Measurements from ENCODE around the gene FBXW2.
A peak's percentile ranks its signal among the peaks of the same experiment; 100 is the strongest.

The FBXW2 gene

DNA sequence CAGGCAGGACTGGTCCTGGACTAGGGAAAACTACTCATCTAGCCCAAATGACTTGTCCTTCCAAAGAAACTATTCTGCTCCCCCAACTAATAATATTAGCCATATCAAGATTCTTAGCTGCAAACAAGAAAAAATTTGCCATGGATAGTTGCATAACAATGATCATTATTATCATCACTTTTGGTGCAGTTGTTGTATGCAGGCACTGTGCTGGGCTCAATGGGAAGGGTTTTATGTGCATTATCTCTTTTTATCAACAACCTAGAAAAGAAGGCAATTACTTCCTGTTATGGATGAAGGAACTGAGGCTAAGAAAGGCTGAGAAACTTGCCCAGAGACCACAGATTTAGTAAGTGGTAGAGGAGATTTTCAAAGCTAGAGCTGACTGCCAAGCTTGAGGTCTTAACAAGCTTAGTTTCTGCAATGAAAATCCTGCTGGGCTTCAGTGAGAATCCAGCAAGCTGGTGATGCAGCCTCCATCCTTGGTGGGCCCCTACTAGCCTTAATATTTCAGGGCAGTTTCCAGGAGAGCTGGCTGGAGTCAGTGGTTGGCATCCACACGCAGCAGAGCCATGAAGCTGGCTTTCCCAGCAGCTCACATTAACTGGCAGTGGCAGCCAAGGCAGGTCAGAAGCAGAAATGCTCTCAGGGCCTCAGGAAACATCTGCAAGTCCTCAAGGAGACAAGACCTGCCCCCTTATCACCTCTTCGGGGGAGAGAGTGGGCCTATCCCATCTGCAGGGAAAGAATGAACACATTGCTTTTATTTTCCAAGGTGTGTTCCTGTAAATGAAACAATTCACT is 58.4 kb downstream of the FBXW2 start:
- in situ Hi-C loops (cut with HindIII; ENCODE audit: low pct_ligation_motif_present, low sequenced_read_pairs) = no loop called here
- H3K27ac ChIP-seq = no peak overlapping the region

DNA sequence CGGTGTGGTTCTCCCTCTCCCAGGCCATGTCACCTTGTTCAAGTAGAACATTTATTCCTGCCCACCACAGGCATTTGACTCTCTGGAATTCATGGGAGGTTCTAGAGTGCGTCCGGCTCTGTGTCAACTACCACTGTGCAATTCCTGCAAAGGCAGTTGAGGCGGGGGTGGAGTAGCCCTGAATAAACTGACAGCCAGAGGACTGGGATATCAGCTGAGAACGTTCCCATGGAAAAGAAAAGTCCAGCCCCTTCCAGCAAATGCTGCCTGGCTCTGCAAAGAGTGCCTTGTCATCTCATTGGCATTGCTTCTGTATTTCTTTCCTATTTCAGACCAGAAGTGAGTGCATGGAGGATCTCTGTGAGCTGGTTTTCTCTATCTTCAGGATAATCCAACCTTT is 60.0 kb downstream of the FBXW2 start:
- TF ChIP-seq, protein P1, sequence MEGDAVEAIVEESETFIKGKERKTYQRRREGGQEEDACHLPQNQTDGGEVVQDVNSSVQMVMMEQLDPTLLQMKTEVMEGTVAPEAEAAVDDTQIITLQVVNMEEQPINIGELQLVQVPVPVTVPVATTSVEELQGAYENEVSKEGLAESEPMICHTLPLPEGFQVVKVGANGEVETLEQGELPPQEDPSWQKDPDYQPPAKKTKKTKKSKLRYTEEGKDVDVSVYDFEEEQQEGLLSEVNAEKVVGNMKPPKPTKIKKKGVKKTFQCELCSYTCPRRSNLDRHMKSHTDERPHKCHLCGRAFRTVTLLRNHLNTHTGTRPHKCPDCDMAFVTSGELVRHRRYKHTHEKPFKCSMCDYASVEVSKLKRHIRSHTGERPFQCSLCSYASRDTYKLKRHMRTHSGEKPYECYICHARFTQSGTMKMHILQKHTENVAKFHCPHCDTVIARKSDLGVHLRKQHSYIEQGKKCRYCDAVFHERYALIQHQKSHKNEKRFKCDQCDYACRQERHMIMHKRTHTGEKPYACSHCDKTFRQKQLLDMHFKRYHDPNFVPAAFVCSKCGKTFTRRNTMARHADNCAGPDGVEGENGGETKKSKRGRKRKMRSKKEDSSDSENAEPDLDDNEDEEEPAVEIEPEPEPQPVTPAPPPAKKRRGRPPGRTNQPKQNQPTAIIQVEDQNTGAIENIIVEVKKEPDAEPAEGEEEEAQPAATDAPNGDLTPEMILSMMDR (IDR thresholded peaks at IDR 0.05; ENCODE audit: low read depth, low read length, missing control alignments) = no peak
- peak; percentile 87 for DNase-seq
- in situ Hi-C loops (cut with HindIII; ENCODE audit: low pct_ligation_motif_present, low sequenced_read_pairs) = no loop called here
- H3K27ac ChIP-seq = no peak overlapping the region
- no peaks in the 10 kb centered on the region for H3K36me3 ChIP-seq (replicated peaks)
- no peak overlapping the region for H3K4me3 ChIP-seq (ENCODE audit: low read depth, low read length)
- H3K27me3 ChIP-seq (replicated peaks) = no peaks in the 10 kb centered on the region

More for the DNA sequence above, 58.4 kb downstream of the FBXW2 start:
- TF ChIP-seq, protein P1 (IDR thresholded peaks at IDR 0.05; ENCODE audit: low read depth, low read length, missing control alignments) = no peak
- H3K4me3 ChIP-seq (ENCODE audit: low read depth, low read length) = no peak overlapping the region
- no peak for DNase-seq
- H3K27me3 ChIP-seq (replicated peaks) = no peaks in the 10 kb centered on the region
- H3K36me3 ChIP-seq (replicated peaks) = no peaks in the 10 kb centered on the region

DNA sequence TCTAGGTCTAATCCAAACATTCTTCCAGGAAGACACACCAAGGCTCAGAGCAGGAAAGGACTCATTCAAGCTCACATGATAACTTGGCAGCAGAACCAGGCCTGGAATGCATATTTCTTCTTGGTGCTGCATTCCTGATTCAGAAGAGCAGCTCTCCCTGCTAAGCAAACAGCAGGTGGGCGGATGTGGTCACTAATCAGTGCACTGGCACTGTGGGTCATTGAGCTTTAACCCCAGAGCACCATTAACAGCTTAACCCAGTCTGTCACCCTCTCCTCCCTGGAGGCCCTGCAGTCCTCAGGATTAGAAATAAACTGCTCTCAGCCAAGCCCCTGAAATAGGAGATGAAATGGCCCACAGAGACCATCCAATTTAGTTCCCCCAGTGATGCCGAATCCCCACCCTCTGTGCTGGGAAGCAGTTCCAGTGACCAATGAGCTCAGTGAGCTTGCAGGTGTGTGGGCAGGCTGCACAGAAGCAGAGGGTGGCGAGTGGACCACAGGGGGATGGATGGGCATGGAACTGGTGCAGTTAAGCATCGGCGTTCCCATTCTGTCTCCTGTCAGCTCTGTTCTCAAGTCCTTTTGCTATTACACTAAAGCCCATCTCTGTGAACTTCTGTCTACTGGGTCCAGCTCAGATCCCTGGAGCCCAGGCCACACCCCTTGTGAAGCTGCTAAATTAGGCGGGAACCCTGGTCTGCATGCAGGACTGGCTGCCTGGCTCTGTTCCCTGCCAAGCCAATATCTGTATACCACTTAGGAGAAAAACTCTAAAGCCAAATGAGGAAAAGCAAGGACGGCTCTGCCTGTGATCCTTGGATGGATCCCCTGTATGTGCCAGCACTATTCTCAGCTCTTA is 62.3 kb downstream of the FBXW2 start:
- no peak overlapping the region for H3K4me3 ChIP-seq (ENCODE audit: low read depth, low read length)
- no peaks in the 10 kb centered on the region for H3K36me3 ChIP-seq (replicated peaks)
- H3K27ac ChIP-seq = no peak overlapping the region
- TF ChIP-seq, protein P1 (IDR thresholded peaks at IDR 0.05; ENCODE audit: low read depth, low read length, missing control alignments) = no peak
- no peaks in the 10 kb centered on the region for H3K27me3 ChIP-seq (replicated peaks)
- DNase-seq = peak; percentile 87
- in situ Hi-C loops (cut with HindIII; ENCODE audit: low pct_ligation_motif_present, low sequenced_read_pairs) = no loop called here

DNA sequence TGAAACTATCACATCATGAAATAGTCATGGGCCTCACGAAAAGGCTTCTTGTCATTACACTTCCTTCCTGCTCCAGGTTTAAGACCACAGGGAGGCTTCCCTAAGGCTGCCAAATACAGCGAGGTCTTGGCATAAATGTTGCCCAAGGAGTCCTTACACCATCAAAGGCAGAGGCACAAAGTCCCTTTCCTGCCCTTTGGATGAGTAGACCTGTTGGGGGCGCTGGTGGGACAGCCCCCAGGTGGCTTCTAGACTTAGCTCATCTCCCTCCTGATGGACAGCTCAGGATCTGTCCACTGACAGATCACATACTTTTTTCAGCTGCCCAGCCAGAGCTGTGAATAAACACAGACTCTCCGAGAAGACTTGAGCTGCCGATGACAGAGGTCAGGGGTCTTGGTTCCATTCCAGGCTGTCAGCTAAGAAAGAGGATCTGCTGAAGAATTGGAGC is 63.4 kb downstream of the FBXW2 start:
- DNase-seq = no peak
- TF ChIP-seq, protein P1 (IDR thresholded peaks at IDR 0.05; ENCODE audit: low read depth, low read length, missing control alignments) = peak; percentile 43
- no peak overlapping the region for H3K27ac ChIP-seq

DNA sequence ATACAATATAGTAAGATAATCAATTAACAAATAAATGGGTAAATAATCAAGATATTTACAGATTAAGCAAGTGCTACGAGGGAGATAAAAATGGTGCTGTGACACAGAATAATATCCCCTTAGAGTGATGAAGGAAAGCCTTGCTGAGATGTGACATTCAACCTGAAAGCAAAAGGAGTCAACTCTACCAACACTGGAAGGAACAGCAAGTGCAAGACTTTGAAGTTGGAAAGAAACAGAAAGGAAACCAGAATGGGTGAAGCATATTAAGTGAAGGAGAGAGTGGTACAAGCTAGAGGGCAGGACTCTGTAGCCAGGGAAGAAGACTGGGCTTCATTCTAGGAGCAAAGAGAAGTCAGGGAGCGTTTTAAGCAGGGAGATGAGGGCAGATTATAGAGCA is 66.7 kb downstream of the FBXW2 start:
- no peak overlapping the region for H3K27ac ChIP-seq
- H3K27me3 ChIP-seq (replicated peaks) = no peaks in the 10 kb centered on the region
- no peak overlapping the region for H3K4me3 ChIP-seq (ENCODE audit: low read depth, low read length)
- TF ChIP-seq, protein P1 (IDR thresholded peaks at IDR 0.05; ENCODE audit: low read depth, low read length, missing control alignments) = no peak
- no peak for DNase-seq
- H3K36me3 ChIP-seq (replicated peaks) = no peaks in the 10 kb centered on the region
- in situ Hi-C loops (cut with HindIII; ENCODE audit: low pct_ligation_motif_present, low sequenced_read_pairs) = no loop called here

More for the DNA sequence above, 63.4 kb downstream of the FBXW2 start:
- Histone ChIP-seq H3K4me3 (ENCODE audit: low read depth, low read length) (no peak overlapping the region), H3K36me3 (replicated peaks) (no peaks in the 10 kb centered on the region), H3K27me3 (replicated peaks) (no peaks in the 10 kb centered on the region)
- in situ Hi-C loops (cut with HindIII; ENCODE audit: low pct_ligation_motif_present, low sequenced_read_pairs) = no loop called here

All from brain microvascular endothelial cell (primary cell).